ENCODE data around the gene LIX1L. TPM values are rescaled to one million over a fixed set of nuclear protein-coding genes. Genes with fewer than 3 reads are reported as not detected.

The LIX1L gene
- total and polyA plus RNA-seq, 2 of the 13 experiments (the other 11 are each of a cell fraction or from before 2014, with no cell fraction given) = 8.1 to 24.9 TPM

DNA sequence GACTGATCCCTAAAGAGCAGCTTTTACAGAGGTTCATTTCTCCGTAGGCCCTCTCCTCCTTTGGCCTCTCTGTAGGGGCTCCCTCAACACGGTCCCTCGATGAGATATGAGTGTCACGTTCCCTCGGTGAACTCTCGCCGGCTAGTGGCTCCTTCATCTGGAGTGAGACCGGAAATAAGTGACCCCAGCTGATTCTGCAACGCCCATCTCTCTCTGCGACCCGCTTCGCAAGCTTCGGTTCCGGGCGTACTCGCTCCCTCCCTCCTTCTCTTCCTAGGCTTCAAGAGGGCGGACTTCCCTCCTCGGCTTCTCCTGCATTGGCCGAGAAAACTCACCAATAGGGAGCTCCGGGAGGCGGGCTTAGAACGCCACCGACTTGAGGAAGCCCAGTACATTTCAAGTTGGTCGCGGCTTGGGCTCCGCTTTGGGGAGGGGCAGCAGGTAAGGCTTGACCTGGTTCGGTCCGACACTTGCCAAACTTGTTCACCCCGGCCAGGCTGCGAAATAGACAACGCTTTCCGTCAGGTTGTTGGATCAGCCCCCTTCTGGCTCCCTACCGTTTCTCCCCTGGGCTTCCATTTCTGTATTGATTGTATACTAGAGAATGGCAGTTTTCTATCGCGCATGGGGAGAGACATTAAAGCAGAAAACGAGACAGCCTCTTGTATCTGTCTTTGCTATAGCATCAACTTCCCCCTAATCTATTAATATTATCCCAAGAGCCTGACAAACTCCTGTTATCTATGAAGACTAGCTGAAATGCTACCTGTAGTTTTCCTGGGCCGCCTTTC, 6.7 kb upstream of the LIX1L start, which contains the start of the genes ANKRD34A and POLR3GL (continued):
- TF ChIP-seq, protein P1, sequence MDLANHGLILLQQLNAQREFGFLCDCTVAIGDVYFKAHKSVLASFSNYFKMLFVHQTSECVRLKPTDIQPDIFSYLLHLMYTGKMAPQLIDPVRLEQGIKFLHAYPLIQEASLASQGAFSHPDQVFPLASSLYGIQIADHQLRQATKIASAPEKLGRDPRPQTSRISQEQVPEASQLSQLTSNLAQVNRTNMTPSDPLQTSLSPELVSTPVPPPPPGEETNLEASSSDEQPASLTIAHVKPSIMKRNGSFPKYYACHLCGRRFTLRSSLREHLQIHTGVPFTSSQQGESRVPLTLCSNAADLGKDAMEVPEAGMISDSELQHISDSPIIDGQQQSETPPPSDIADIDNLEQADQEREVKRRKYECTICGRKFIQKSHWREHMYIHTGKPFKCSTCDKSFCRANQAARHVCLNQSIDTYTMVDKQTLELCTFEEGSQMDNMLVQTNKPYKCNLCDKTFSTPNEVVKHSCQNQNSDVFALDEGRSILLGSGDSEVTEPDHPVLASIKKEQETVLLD (CRISPR knock-in tag; IDR thresholded peaks at IDR 0.05; ENCODE audit: low read depth) = no peak
- TF ChIP-seq KMT2A (CRISPR knock-in tag; IDR thresholded peaks at IDR 0.05) (0 out of 2 replicates have a peak, but pooled peaks have one; percentile 52), CENPT (CRISPR knock-in tag; IDR thresholded peaks at IDR 0.05; ENCODE audit: low read depth) (no peak), NFIC (IDR thresholded peaks at IDR 0.05; ENCODE audit: low read length) (no peak), CCDC6 (CRISPR knock-in tag; IDR thresholded peaks at IDR 0.05) (no peak), ATF7 (IDR thresholded peaks at IDR 0.05) (no peak), ATF7 (CRISPR knock-in tag; IDR thresholded peaks at IDR 0.05) (no peak), ZBTB3 (CRISPR knock-in tag; IDR thresholded peaks at IDR 0.05; ENCODE audit: borderline replicate concordance, low read depth) (no peak)
- TF ChIP-seq, protein P2, sequence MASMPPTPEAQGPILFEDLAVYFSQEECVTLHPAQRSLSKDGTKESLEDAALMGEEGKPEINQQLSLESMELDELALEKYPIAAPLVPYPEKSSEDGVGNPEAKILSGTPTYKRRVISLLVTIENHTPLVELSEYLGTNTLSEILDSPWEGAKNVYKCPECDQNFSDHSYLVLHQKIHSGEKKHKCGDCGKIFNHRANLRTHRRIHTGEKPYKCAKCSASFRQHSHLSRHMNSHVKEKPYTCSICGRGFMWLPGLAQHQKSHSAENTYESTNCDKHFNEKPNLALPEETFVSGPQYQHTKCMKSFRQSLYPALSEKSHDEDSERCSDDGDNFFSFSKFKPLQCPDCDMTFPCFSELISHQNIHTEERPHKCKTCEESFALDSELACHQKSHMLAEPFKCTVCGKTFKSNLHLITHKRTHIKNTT (CRISPR knock-in tag; IDR thresholded peaks at IDR 0.05) = no peak
- TF ChIP-seq, protein P3, sequence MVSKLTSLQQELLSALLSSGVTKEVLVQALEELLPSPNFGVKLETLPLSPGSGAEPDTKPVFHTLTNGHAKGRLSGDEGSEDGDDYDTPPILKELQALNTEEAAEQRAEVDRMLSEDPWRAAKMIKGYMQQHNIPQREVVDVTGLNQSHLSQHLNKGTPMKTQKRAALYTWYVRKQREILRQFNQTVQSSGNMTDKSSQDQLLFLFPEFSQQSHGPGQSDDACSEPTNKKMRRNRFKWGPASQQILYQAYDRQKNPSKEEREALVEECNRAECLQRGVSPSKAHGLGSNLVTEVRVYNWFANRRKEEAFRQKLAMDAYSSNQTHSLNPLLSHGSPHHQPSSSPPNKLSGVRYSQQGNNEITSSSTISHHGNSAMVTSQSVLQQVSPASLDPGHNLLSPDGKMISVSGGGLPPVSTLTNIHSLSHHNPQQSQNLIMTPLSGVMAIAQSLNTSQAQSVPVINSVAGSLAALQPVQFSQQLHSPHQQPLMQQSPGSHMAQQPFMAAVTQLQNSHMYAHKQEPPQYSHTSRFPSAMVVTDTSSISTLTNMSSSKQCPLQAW (CRISPR knock-in tag; IDR thresholded peaks at IDR 0.05) = peak; percentile 50; the same call in 1 of the 2 replicates
- TF ChIP-seq, protein P4, sequence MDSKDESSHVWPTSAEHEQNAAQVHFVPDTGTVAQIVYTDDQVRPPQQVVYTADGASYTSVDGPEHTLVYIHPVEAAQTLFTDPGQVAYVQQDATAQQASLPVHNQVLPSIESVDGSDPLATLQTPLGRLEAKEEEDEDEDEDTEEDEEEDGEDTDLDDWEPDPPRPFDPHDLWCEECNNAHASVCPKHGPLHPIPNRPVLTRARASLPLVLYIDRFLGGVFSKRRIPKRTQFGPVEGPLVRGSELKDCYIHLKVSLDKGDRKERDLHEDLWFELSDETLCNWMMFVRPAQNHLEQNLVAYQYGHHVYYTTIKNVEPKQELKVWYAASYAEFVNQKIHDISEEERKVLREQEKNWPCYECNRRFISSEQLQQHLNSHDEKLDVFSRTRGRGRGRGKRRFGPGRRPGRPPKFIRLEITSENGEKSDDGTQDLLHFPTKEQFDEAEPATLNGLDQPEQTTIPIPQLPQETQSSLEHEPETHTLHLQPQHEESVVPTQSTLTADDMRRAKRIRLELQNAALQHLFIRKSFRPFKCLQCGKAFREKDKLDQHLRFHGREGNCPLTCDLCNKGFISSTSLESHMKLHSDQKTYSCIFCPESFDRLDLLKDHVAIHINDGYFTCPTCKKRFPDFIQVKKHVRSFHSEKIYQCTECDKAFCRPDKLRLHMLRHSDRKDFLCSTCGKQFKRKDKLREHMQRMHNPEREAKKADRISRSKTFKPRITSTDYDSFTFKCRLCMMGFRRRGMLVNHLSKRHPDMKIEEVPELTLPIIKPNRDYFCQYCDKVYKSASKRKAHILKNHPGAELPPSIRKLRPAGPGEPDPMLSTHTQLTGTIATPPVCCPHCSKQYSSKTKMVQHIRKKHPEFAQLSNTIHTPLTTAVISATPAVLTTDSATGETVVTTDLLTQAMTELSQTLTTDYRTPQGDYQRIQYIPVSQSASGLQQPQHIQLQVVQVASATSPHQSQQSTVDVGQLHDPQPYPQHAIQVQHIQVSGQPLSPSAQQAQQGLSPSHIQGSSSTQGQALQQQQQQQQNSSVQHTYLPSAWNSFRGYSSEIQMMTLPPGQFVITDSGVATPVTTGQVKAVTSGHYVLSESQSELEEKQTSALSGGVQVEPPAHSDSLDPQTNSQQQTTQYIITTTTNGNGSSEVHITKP (CRISPR knock-in tag; IDR thresholded peaks at IDR 0.05; ENCODE audit: low read depth) = no peak
- TF ChIP-seq, protein P5, sequence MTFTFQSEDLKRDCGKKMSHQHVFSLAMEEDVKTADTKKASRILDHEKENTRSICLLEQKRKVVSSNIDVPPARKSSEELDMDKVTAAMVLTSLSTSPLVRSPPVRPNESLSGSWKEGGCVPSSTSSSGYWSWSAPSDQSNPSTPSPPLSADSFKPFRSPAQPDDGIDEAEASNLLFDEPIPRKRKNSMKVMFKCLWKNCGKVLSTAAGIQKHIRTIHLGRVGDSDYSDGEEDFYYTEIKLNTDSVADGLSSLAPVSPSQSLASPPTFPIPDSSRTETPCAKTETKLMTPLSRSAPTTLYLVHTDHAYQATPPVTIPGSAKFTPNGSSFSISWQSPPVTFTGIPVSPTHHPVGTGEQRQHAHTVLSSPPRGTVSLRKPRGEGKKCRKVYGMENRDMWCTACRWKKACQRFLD (CRISPR knock-in tag; IDR thresholded peaks at IDR 0.05; ENCODE audit: borderline replicate concordance) = no peak
- TF ChIP-seq, protein P6, sequence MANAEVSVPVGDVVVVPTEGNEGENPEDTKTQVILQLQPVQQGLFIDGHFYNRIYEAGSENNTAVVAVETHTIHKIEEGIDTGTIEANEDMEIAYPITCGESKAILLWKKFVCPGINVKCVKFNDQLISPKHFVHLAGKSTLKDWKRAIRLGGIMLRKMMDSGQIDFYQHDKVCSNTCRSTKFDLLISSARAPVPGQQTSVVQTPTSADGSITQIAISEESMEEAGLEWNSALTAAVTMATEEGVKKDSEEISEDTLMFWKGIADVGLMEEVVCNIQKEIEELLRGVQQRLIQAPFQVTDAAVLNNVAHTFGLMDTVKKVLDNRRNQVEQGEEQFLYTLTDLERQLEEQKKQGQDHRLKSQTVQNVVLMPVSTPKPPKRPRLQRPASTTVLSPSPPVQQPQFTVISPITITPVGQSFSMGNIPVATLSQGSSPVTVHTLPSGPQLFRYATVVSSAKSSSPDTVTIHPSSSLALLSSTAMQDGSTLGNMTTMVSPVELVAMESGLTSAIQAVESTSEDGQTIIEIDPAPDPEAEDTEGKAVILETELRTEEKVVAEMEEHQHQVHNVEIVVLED (CRISPR knock-in tag; IDR thresholded peaks at IDR 0.05; ENCODE audit: borderline replicate concordance) = peak; percentile 37; the same call in 1 of the 2 replicates
- TF ChIP-seq, protein P7, sequence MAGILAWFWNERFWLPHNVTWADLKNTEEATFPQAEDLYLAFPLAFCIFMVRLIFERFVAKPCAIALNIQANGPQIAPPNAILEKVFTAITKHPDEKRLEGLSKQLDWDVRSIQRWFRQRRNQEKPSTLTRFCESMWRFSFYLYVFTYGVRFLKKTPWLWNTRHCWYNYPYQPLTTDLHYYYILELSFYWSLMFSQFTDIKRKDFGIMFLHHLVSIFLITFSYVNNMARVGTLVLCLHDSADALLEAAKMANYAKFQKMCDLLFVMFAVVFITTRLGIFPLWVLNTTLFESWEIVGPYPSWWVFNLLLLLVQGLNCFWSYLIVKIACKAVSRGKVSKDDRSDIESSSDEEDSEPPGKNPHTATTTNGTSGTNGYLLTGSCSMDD (CRISPR knock-in tag; IDR thresholded peaks at IDR 0.05) = no peak
- TF ChIP-seq, protein P8, sequence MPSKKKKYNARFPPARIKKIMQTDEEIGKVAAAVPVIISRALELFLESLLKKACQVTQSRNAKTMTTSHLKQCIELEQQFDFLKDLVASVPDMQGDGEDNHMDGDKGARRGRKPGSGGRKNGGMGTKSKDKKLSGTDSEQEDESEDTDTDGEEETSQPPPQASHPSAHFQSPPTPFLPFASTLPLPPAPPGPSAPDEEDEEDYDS (CRISPR knock-in tag; IDR thresholded peaks at IDR 0.05) = peak; percentile 85

Data from HepG2 (cell line).